Stimulated activated CD8-positive, alpha-beta memory T cell treated with anti-CD3 and anti-CD28 coated beads, Interleukin-4, amount 100 ng/mL, for 4 hours (primary cell): Measurements from ENCODE around the gene ZNF23.
"Not testable (repeated sequence)": the region's sequence is repeated elsewhere in the genome, so short reads cannot be mapped to it uniquely, and the experiment has no call there.

ENCODE experiments used
- DNase-seq, 2 donors: peaks; one replicate each; pipeline ENCODE4 v3.0.0-alpha.2; 2020; ENCODE audit warnings: low read depth in 2 of 2, low spot score in 1 of 2

The ZNF23 gene

DNA sequence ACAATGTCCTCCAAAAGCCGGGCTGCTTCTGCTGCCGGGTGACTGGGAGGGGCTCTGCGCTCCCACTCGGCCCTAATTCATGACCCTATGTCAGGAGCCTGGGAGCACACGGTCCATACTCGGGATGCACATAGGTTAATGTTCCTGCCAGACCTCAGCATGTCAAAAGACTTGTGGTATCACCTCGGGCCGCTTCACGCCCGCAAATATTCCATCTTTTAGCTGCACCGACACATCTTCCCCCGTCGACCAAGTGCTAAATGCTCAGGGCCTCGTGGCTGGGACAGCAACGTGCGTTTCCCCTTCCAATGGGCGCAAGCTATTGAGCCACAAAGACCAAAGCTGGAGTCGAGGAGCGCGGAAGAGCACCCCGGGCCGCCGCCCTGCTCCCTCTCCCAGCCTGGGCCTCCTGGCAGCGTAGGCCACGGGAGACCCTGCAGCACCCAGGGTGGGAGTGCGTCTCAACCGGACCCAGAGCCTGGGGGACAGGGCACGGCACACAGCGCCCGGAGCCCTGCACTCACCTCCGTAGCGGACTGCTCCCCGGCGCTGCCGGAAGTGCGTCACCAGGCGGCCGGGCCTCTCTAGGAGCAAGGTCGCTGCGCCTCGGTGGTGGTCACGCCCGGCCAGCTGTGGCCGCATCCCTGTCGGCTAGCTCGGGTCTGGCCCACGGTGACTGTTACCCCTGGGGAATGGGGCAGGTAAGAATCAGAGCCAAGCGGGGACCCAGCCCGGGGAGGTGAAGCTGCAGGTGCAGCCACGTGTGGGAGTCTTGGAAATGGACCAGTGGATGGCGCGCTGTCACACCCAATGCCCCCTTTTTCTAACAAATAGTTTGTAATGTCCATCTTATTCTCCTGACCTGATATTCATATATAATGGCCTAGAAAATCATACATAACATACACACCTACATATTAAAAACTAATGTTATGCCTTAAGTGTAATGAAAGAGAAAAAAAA lies at the start of gene ZNF23:
ZNF23 (minus strand) TSS at position 562 of the 963 bp plus-strand sequence. CDS start 5,451 bp downstream, outside the sequence.
- peak; percentile 42 to 50 for DNase-seq

DNA sequence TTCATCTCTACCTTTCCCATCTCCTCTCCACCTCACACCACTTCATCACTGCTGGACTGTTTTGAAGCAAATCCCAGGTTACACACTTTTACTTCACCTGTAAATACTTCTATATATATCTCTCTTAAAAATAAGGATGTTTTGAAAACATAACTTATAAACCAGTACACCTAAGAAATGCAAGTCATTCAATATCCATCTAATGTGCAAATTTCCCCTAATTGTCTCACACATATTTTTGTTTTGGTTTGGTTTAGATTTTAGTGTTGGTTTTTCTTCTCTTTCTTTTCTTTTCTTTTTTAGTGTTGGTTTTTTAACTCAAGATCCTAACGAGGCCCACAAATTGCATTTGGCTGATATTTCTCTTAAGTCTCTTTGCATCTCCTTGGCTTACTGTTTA lies 45.0 kb upstream of the ZNF23 start:
- no peak for DNase-seq

DNA sequence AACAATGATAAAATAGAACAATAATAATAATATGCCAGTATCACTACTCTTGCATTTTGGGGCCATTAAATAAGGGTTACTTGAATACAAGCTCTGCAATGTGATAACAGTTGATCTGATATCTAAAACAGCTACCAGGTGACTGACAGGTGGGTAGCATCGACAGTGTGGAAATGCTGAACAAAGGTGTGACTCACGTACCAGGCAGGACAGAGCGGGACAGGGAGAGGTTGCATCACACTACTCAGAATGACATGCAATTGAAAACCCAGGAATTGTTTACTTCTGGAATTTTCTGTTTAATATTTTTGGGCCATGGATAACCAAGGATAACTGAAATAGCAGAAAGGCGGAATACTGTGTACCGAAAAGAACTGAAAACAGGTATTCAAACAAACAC lies 42.9 kb upstream of the ZNF23 start:
- DNase-seq: no peak

DNA sequence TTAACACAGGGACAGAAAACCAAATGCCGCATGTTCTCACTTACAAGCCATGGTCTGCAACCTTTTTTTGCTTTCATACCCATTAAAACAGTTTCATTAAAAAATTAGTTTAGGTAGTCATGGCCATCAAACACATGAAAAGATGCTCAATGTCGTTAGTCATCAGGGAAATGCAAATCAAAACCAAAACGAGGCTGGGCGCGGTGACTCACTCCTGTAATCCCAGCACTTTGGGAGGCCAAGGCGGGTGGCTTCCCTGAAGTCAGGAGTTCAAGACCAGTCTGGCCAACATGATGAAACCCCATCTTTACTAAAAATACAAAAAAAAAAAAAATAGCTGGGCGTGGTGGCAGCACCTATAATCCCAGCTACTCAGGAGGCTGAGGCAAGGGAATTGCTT lies 42.0 kb upstream of the ZNF23 start:
- not testable (repeated sequence) for DNase-seq

DNA sequence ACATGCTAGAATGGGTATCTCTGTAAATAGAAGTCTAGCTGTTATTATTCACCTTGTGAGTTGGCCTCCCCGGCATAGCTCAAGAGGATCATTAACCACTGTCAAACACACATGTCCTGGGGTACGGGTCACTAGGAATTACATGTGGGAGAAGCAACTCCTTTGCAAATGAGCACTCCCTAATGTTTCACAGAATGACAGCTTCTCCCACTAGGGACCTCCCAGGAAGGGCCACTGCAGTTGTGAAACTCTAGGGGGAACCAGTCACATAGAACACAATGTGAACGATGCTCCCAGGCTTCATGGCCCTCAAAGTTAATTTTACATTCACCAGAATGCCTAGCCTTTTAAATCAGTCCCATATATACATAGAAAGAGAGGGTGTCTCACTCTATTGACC lies 39.5 kb upstream of the ZNF23 start:
- DNase-seq: no peak

DNA sequence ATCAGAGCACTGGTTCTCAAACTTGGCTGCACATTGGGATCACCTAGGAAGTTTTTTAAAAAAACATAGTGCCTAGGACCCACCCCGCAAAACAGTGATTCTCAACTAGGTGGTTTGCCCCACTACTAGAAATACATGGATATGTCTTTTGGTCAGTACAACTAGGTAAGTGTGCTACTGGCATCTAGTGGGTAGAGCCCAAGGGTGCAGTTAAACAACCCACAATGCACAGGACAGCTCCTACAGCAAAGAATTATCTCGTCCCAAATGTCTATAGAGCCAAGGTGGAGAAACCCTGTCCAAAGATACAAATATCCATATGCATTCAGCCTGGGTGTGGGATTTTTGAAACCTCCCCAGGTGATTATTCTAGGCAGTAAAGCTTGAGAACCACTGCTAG lies 38.9 kb upstream of the ZNF23 start:
- DNase-seq: no peak

DNA sequence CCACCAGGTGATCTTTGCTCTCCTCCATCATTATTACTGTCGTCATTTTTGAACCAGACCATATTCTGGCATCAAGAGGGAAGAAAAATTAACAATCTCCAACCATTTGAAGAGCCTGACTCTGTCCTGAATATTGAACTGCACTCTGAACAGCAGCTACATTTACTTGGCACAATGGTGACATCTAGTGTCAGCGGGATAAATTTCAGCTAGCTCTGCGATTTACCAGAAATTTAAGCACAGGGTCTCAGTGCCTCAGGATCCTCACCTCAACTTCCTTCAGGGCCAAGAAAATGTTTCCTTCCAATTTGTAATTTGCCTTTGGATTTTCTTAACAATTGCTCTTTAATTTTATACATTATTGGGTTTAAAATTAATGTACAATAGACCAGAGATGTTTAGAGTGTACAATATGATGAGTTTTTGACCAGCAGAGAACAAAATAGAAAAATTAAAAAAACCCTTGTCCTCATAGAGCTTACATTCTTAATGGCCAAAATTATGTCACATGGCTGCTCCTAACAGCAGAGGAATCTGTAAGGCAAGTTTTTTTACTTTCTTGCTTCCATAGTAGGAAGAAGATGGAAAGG lies 37.8 kb upstream of the ZNF23 start:
- DNase-seq: peak in 1 of 2 donors; percentile 3

DNA sequence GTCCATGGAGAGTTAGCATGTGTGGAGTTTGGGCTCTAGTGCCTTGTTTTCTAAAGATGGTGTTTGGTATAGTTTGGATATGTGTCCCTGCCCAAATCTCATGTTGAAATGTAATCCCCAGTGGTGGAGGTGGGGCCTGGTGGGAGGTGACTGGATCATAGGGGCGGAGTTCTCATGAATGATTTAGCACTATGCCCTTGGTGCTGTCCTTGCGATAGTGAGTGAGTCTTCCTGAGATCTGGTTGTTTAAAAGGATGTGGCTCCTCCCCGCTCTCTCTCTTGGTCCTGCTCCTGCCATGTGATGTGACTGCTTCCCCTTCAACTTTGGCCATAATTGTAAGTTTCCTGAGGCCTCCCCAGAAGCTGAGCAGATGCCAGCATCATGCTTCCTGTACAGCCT lies 36.0 kb upstream of the ZNF23 start:
- DNase-seq: no peak

DNA sequence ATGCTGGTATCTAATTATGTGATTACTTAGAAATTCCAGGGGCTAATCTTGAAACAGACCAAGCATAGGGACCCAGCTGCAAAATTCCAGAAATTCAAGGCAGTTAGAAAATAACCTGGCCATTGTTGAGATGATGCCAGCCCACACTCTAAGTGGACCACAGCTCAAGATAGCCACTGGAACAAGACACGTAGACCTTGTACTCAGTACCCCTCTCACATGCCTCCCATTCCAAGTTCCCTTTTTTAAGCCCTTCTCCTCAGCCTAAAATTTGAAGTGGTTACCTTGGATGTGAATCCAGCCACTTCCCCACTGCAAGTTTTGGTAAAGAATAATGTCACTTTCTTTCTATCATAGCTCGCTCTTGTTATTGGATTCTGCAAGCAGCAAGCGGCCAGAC lies 31.2 kb upstream of the ZNF23 start:
- DNase-seq: no peak

DNA sequence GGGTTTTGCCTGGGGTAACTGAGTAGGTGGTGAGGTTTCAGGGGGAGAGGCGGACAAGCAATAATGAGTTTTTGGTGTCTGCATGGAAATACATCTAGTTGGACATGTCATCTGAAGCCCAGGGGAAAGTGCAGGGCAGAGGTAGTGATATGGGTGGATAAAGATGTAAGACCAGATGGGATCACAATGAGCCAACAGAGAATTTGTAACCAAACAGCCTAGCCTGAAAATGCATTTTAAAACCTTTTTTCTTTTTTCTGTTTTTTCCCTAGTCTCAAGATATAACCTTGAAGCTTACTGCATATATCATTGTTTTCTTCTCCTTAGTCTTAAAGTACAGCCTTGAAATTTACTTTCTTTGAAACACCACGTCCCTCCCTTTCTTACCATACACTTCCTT lies 30.7 kb upstream of the ZNF23 start:
- no peak for DNase-seq

DNA sequence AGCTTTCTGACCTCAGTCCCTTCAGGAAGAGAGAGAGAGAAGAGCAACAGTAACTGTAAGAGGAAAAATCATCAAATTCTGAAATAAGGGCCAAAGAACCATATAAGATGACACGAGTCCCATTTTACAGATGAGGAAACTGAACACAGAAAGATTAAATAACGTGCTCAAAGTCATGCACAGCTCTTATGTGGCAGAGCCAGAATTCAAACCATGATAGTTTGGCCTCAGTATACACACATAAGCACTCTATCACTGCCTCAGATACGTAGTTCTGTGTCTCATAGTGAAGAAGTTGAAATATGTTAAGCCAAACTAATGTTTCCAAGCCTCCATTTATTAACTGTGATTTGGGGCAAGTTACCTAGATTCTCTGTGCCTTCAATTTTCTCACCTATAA lies 29.0 kb upstream of the ZNF23 start:
- DNase-seq: no peak

DNA sequence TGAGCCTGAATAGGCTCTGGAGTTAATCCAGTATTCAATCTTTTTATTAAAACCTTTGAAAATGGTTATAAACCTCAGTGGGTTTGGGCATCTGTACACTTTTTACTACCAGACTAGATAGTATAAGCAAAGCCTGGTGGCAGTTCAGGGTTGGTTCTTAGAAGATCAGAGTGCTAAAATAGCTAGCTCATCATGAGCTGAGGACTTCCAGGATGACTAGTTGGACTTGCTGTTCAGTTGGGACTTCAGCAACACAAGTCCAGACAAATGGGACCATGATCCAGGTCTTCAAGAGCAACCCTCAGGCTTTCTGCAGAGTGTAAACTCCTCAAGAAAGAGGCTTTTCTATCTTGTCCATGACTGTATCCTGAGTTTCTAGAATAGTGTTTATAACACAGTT lies 28.3 kb upstream of the ZNF23 start:
- DNase-seq: no peak

DNA sequence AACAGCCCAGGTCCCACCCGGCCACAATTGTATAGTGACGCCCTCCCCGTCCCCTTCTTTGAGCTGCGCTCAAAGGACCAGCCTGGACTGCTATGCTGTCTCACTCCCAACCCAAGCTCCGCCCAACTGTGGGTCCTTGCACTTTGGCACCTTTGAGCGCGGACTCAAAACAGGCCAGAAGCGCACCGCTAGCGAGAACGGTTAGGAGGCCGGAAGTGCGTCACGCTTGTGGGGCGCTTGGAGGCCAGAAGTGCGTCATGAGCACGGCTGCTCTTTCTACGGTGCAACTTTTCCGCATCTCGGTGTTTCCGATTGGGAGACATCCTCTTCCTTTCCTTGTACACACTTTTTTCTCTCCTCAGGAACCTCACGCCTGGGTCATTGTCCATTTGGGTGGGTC lies 27.1 kb upstream of the ZNF23 start, which contains the start of gene ZNF19:
ZNF19 (minus strand) TSS at position 203 of the 400 bp plus-strand sequence. CDS start 7,210 bp downstream, outside the sequence.
- no peak for DNase-seq

DNA sequence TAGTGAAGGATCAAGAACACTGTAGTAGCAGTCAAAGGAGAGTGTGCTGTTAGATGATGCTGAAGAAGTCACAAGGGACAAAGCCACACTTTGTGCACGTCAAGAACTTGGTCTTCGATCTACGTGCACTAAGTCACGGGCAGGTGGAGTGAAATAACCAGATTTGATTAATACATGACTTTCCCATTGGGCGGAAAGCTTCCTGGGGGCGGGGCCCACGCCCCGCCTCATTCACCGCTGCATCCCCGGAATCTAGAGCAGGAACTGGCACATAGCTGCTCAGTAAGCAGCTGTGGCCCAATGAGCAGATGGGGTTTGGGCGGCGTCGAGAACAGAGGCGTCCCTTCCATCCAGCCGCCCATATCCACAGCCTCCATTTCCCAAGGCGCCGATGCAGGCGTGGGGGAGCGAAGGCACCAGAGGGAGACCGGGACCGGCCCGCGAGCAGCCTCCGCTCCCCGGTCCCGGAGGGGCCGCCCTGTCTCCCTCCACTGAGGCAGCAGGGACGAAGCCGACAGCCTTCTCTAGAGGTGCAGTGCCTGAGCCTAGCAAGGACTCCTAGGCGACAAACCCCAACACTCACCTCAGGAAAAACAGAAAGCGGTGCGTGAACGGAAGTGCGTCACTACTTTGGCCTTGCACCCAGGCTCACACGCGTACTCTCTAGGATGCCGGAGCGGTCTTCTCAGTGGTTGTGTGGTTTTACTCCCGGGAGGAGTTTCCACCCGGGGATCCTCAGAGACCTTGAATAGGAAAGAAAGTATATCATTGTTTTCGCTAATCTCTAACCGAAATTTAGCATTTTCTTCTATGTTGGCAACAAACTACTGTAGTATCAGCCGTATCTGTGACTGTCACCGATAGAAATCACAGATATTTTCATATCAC lies 22.2 kb upstream of the ZNF23 start:
- peak; percentile 49 to 65 for DNase-seq

DNA sequence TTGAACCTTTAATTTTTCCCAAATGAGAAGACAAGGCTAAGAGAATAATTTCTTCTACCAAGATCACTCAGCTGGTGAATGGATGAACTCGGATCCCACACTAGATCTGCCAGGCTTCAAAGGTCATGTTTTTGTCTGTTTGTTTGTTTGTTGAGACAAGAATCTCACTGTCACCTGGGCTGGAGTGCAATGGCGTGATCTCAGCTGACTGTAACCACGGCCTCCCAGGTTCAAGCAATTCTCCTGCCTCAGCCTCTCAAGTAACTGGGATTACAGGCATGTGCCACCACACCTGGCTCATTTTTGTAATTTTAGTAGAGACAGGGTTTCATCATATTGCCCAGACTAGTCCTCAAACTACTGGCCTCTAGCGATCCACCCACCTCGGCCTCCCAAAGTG lies 20.5 kb upstream of the ZNF23 start:
- no peak for DNase-seq

DNA sequence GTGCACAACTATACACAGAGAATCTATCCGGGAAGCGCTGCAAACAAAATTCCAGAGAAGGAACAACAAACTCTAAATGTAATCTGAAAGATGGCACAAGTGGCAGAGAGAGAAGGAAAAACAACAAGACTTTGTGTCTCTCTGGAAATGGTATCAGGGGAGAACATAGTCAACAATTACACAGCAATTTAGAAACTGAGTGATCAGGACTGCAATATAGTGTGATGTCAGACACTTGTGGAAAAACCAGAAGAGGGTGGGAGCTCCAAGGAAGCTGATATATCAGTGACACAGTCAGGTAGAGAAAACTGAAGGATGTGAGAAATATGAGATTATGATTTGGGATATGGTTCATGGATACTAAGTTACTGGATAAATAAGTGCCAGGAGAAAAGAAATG lies 18.9 kb upstream of the ZNF23 start:
- no peak for DNase-seq

DNA sequence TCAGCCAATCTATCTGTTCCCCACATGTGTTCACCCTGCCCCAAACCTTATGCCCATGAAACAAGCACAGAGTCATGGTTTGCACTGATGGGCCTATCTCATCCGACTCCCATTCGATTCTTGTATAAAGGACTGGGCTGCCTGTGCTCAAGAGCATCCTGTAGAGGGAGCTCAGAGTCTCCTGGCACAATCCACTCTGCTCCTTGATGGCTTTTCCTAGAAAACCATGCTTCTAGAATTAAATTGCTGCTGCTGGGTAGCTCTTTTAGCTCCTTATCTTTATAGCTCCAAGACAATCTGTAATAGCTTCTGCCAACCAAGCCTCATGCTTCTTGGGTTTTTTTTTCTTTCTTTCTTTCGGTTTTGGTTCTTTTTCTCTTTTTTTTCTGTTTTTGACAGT lies 17.4 kb upstream of the ZNF23 start:
- no peak for DNase-seq

DNA sequence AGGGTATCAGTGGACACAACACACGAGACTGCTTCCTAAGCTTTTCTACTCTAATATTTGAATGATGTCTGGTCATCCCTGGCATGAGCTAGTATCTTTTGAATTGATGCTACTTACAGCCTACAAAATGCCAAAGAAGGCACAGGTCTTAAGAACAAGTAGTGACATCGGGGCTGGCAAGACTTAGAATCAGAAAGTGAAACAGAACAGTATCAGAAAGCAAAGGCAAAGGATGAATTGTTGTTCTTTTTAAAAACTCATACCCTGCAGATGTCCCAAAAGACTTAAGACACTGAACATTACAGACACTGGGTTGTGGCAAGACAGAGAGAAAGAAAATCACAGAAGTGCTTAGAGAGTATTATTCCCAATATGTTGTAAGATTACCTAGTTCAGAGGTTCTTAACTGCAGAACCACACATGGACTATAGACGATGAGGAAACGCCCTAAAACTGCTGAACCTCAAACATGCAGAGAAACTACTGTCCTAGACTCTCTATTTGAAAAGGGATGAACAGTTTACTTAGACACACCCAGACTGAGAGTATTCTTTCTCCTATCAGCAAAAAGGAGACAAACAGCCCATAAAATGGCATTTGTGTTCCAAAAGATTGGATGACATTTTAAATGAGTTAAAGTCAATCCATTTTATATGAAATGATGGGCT lies 14.5 kb upstream of the ZNF23 start:
- DNase-seq: no peak

DNA sequence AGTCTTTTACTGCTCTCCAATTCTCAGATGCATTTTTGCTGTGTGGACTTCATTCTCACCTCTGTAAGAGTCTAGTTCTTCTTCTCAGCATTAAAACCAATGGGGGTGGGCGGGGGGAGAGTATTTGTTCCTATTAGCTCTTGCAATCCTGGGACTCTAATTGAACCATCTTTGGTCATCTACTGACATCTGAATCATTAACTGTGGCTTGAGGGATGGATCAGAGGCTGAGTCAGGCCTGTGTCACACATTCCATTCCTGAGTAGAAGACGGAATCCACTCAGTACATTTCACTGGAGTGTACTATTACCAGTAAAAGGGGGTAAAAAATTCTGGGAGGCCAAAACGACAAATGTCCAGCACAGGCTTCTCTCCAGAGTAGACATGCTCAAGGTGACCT lies 12.8 kb upstream of the ZNF23 start:
- no peak for DNase-seq

DNA sequence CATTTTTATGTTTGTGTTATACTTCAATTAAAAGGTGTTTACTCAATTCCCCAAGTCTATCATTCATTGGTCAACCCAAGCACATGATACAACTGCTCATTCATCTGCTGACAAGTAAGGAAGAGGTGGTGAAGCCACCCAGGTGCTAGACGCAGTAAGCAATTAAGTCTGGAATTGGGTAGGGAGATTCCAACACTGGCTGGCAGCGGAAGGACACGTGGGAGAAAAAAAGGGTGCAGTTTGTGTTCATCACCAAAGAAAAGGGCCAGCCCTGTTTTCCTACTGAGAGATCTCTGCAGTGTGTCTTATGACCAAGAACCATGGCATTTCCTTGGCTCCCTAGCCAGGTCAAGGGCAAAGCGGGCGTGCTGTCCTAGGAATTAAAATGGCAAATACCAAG lies 11.8 kb upstream of the ZNF23 start:
- no peak for DNase-seq

DNA sequence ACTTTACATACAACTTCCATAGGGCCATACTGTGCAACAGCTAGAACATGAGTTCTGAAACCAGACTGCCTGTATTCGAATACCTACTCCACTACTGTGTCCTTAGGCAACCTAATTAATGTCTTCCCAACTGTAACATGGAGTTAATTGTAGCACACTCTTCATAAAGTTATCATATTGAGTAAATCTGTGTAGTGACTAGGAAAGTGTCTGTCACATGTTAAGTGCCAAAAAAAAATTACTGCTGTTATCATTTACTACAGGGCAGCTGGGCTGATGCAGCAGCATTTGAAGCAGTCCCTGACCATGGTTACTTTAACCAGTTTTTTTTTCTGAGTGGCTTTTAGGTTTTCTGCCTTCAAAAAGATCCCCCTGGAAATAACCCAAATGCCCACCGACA lies 10.9 kb upstream of the ZNF23 start:
- no peak for DNase-seq
